Activated naive CD4-positive, alpha-beta T cell treated with anti-CD3 and anti-CD28 coated beads for 36 hours (primary cell): ENCODE data around the gene LTO1. TPM values are rescaled to one million over a fixed set of nuclear protein-coding genes. Genes with fewer than 3 reads are reported as not detected.

Experiments used
- CTCF ChIA-PET: fragments of 350-600 bp; sonication (Branson Sonifier 250); formaldehyde crosslinking; loops from one replicate; lab custom pipeline; 2021; ENCODE audit warnings: antibody characterized with exemption; lab: Charles Lee
- DNase-seq: peaks from one replicate; pipeline ENCODE4 v3.0.0-alpha.2; 2020
- H3K27ac Mint-ChIP-seq: one replicate; pipeline ENCODE4 v1.8.0; 2021; ENCODE audit warnings: mild to moderate bottlenecking, mixed read lengths
- H3K27me3 Mint-ChIP-seq: one replicate; pipeline ENCODE4 v1.8.0; 2021; ENCODE audit warnings: low read depth, mixed read lengths
- H3K36me3 Mint-ChIP-seq: one replicate; pipeline ENCODE4 v1.8.0; 2021; ENCODE audit warnings: low read depth, mixed read lengths
- H3K4me1 Mint-ChIP-seq: one replicate; pipeline ENCODE4 v1.8.0; 2021; ENCODE audit warnings: low read depth, mixed read lengths
- H3K4me3 Mint-ChIP-seq: one replicate; pipeline ENCODE4 v1.8.0; 2021; ENCODE audit warnings: mild to moderate bottlenecking, moderate library complexity, mixed read lengths
- H3K9me3 Mint-ChIP-seq: one replicate; pipeline ENCODE4 v1.8.0; 2021; ENCODE audit warnings: mixed read lengths
- intact Hi-C: fragments of 100-400 bp; cut with micrococcal nuclease; formaldehyde crosslinking; loops from one replicate; pipeline ENCODE4 v1.15.1; 2023
- total RNA-seq, 2 experiments: library from RNA; stranded (reverse); gene quantifications; one replicate each; pipeline ENCODE4 v1.2.3, GENCODE V29; 2021

LTO1 gene
- total RNA-seq, 2 experiments from 2014 or later, result 14.8 to 14.9 TPM

GRCh38 chr11:69660001-69660500 lies 15.1 kb downstream of the LTO1 start:
- Mint-ChIP-seq H3K36me3 (peaks cover 4% of the 10 kb centered on the region), H3K27ac (no peak overlapping the region), H3K9me3 (no peaks in the 10 kb centered on the region), H3K4me1 (no peaks in the 10 kb centered on the region), H3K4me3 (no peak overlapping the region), H3K27me3 (no peaks in the 10 kb centered on the region)
- no peak for DNase-seq
- intact Hi-C loops, result no loop called here
- CTCF ChIA-PET, result interaction anchor here (0.7 kb wide), 1 partner anchor 17 kb away, joined by 3 read pairs; no protein-coding TSS in a partner anchor

GRCh38 chr11:69659591-69659990 lies 15.6 kb downstream of the LTO1 start:
- Mint-ChIP-seq H3K9me3 (no peaks in the 10 kb centered on the region), H3K36me3 (peaks cover 3% of the 10 kb centered on the region), H3K4me3 (no peak overlapping the region), H3K27ac (no peak overlapping the region), H3K4me1 (no peaks in the 10 kb centered on the region), H3K27me3 (no peaks in the 10 kb centered on the region)
- no peak for DNase-seq
- intact Hi-C loops, result no loop called here
- CTCF ChIA-PET, result interaction anchor here (0.7 kb wide), 1 partner anchor 16 kb away, joined by 3 read pairs; no protein-coding TSS in a partner anchor

- Mint-ChIP-seq H3K9me3 (no peaks in the 10 kb centered on the region), H3K27me3 (no peaks in the 10 kb centered on the region), H3K4me3 (no peak overlapping the region), H3K27ac (no peak overlapping the region), H3K36me3 (no peaks in the 10 kb centered on the region), H3K4me1 (no peaks in the 10 kb centered on the region)
- DNase-seq, result no peak
- intact Hi-C loops, result no loop called here
- CTCF ChIA-PET, result no interaction called here
Measured at GRCh38 chr11:69658626-69659450, 16.3 kb downstream of the LTO1 start.

- H3K27me3 Mint-ChIP-seq, result no peaks in the 10 kb centered on the region
- CTCF ChIA-PET, result no interaction called here
Measured at GRCh38 chr11:69657911-69658625, 17.1 kb downstream of the LTO1 start.

GRCh38 chr11:69657456-69657910 lies 17.7 kb downstream of the LTO1 start:
- Mint-ChIP-seq H3K27me3 (no peaks in the 10 kb centered on the region), H3K27ac (no peak overlapping the region), H3K4me1 (no peaks in the 10 kb centered on the region), H3K9me3 (no peaks in the 10 kb centered on the region), H3K4me3 (no peak overlapping the region), H3K36me3 (no peaks in the 10 kb centered on the region)
- no peak for DNase-seq
- CTCF ChIA-PET, result interaction anchor here (0.6 kb wide), 1 partner anchor 778 kb away, joined by 5 read pairs; no protein-coding TSS in a partner anchor
- intact Hi-C loops, result no loop called here

More at GRCh38 chr11:69657911-69658625, 17.1 kb downstream of the LTO1 start:
- Mint-ChIP-seq H3K4me3 (no peak overlapping the region), H3K4me1 (no peaks in the 10 kb centered on the region), H3K27ac (no peak overlapping the region), H3K36me3 (no peaks in the 10 kb centered on the region), H3K9me3 (no peaks in the 10 kb centered on the region)
- DNase-seq, result no peak
- intact Hi-C loops, result no loop called here

GRCh38 chr11:69656536-69657455 lies 18.4 kb downstream of the LTO1 start:
- DNase-seq, result no peak
- no peaks in the 10 kb centered on the region for H3K27me3 Mint-ChIP-seq
- no peaks in the 10 kb centered on the region for H3K36me3 Mint-ChIP-seq
- no peak overlapping the region for H3K27ac Mint-ChIP-seq
- CTCF ChIA-PET, result interaction anchor here (0.6 to 1.3 kb wide), 2 partner anchors 14 to 778 kb away, joined by 3 to 5 read pairs; no protein-coding TSS in a partner anchor
- H3K9me3 Mint-ChIP-seq, result no peaks in the 10 kb centered on the region
- no peak overlapping the region for H3K4me3 Mint-ChIP-seq
- intact Hi-C loops, result no loop called here
- no peaks in the 10 kb centered on the region for H3K4me1 Mint-ChIP-seq

- Mint-ChIP-seq H3K9me3 (no peaks in the 10 kb centered on the region), H3K36me3 (no peaks in the 10 kb centered on the region), H3K4me3 (no peak overlapping the region), H3K4me1 (no peaks in the 10 kb centered on the region), H3K27me3 (no peaks in the 10 kb centered on the region), H3K27ac (no peak overlapping the region)
- intact Hi-C loops, result no loop called here
- DNase-seq, result no peak
- CTCF ChIA-PET, result interaction anchor here (0.7 to 1.3 kb wide), 3 partner anchors 13 to 15 kb away, joined by 3 to 4 read pairs (median 3); no protein-coding TSS in a partner anchor
Measured at GRCh38 chr11:69655479-69656428, 19.4 kb downstream of the LTO1 start.

GRCh38 chr11:69654660-69655478 lies 20.3 kb downstream of the LTO1 start:
- Mint-ChIP-seq H3K27ac (no peak overlapping the region), H3K36me3 (no peaks in the 10 kb centered on the region), H3K4me3 (no peak overlapping the region), H3K9me3 (no peaks in the 10 kb centered on the region), H3K4me1 (no peaks in the 10 kb centered on the region), H3K27me3 (no peaks in the 10 kb centered on the region)
- CTCF ChIA-PET, result interaction anchor here (0.7 to 1.3 kb wide), 3 partner anchors 12 to 16 kb away, joined by 3 to 4 read pairs (median 3); no protein-coding TSS in a partner anchor
- no peak for DNase-seq
- intact Hi-C loops, result no loop called here

- intact Hi-C loops, result no loop called here
- no peaks in the 10 kb centered on the region for H3K9me3 Mint-ChIP-seq
- no peak for DNase-seq
- H3K4me1 Mint-ChIP-seq, result no peaks in the 10 kb centered on the region
- CTCF ChIA-PET, result interaction anchor here (0.7 kb wide), 1 partner anchor 11 kb away, joined by 3 read pairs; no protein-coding TSS in a partner anchor
- no peak overlapping the region for H3K27ac Mint-ChIP-seq
- H3K4me3 Mint-ChIP-seq, result no peak overlapping the region
- H3K27me3 Mint-ChIP-seq, result no peaks in the 10 kb centered on the region
- no peaks in the 10 kb centered on the region for H3K36me3 Mint-ChIP-seq
Measured at GRCh38 chr11:69654001-69654659, 21.0 kb downstream of the LTO1 start.
